ENCODE results near the gene TANK.

GRCh38 chr2:161123531-161124030 lies 36.6 kb upstream of the TANK start:
- TF ChIP-seq POLR2AphosphoS5 (IDR thresholded peaks at IDR 0.05; ENCODE audit: low read depth, low read length) (no peak), POLR2A (IDR thresholded peaks at IDR 0.05; ENCODE audit: low read depth, low read length) (no peak), SPI1 (IDR thresholded peaks at IDR 0.05; ENCODE audit: low read depth, low read length) (no peak), TAF1 (IDR thresholded peaks at IDR 0.05; ENCODE audit: low read depth, low read length) (no peak)

Data from GM12891 (cell line).